GM12892 (cell line): Measurements from ENCODE around the gene DLX2.

ENCODE experiments used
- POLR2A ChIP-seq: IDR thresholded peaks from 2 replicates; pipeline ENCODE4 v1.6.1; 2011; ENCODE audit warnings: low read depth, low read length, control low read depth
- POLR2AphosphoS5 ChIP-seq: IDR thresholded peaks from 2 replicates; pipeline ENCODE4 v1.6.1; 2011; ENCODE audit warnings: low read depth, low read length, control low read depth
- TAF1 ChIP-seq: IDR thresholded peaks from 2 replicates; pipeline ENCODE4 v1.6.1; 2011; ENCODE audit warnings: low read depth, mild to moderate bottlenecking, control low read depth, low read length, borderline replicate concordance

DNA sequence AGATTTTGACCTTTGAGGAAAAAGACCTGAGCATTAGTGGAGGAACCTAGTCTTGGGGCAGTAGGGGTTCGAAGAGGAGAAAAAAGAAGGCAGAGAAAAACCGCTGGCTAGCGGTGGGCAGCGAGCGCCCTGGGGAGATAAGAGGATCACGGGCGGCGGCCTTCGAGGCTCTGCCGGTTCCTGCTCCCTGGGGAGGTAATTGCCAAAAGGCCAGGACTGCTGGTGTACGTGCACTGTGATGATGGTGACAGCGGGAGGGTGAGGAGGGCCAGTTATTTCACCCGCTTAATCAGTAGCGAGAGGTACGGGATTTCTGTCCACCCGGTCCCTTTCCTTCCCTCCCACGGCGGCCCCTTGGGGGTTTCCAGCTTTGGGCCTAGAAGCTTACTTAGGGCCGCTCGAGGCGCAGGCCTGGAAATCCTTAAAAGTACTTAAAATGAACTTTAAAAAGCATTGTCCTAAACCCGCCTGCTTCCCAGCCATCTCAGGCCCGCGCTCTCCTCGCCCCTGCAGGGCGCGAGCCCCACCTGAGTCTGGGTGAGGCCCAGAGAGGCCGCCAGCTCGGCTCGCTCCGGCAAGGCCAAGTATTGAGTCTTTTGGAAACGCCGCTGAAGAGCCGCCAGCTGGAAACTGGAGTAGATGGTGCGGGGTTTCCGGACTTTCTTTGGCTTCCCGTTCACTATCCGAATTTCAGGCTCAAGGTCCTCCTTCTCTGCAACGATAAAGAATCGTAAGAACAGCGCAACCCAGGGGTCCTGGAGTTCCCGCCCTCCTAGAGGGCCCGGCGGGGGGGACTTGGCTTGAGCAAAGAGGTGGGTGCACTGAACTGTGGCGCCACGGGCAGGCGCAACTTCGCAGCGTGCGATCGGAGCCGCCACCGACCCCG lies 1.5 kb downstream of the DLX2 start:
- TF ChIP-seq POLR2AphosphoS5: no peak
- no peak for TF ChIP-seq TAF1
- no peak for TF ChIP-seq POLR2A
